Measurements from ENCODE around the gene ABHD16A.
A peak's percentile ranks its signal among the peaks of the same experiment; 100 is the strongest.

ABHD16A gene

DNA sequence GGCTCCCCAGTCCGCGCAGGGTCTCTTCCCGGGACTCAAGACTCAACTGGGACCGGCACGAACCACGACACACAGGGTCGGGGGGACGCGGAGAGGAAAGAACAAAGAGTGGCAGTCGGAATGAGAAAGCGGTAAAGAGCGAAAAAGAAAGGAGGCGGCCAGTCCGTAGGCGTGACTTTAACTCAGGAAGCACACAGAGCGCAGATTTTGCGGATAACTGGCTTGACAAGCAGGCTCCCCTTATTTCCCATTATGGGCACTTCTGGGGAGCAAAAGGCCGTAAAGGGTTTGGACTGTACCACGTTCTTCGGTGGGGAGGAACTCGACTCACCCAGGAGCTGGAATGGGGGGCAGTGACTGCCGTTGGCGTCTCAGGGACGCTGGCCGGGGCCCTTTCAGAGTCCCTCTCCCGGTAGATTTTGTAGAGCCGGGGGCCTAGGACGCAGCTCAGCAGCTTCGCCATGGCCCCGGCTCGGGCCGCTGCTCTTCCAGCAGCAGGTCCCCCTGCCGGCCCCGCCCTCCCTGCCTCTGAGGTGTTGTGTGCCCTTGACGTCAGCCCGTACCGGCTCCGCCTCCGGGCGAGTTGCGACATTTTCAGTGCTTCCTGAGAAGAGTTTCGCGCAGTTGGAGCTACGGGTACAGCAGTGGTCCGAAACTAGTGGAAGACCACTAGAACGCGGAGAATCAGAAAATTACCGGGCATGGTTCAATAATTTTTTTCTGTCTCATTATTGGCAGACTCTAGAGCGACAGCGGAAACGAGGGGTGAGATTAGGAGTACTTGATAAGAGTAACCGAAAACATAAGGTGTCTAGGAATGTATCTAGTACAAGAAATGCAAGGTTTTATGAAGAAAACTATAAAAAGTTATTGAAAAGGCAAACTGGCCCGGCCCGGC, at the start of gene ABHD16A:
ABHD16A (minus strand) TSS at position 506 of the 898 bp plus-strand sequence; CDS start at position 463, 43 bp downstream.
- peaks cover under 1% of the 10 kb centered on the region for H3K36me3 Mint-ChIP-seq (ENCODE audit: low read depth)
- H3K27ac Mint-ChIP-seq: peak within 1 kb of the TSS; percentile 95
- H3K27me3 Mint-ChIP-seq (ENCODE audit: low read depth): no peaks in the 10 kb centered on the region
- H3K4me3 Mint-ChIP-seq: peak within 1 kb of the TSS; percentile 93
- H3K9me3 Mint-ChIP-seq: no peaks in the 10 kb centered on the region
- H3K4me1 Mint-ChIP-seq (ENCODE audit: low read depth): peaks cover 15% of the 10 kb centered on the region

DNA sequence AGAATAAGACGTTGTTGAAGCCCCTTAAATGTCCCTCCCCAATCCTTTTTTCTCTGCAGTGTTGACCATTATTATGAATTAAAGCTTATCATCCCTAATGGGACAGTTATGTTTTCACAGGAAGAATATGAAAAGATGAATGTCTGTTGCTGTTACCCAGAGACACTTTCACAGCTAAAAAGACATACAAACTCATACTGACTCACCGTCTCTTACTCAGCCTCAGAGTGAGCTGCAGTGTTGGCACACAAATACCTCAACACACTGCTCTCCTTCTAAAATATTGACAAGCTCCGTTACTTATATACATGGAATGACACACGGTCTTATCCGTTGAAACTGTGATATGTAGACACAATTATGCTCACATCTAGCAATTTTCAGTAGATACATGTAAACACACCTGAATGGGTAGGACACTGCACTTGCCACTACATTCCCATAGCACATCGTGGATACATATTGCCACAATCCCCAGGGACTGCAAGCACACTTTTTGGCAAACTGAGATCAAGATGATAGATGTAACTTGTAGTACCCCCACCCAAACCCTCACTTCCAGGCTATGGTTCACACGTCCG, 49.7 kb upstream of the ABHD16A start:
- Mint-ChIP-seq H3K4me3 (no peak overlapping the region), H3K27ac (no peak overlapping the region), H3K4me1 (ENCODE audit: low read depth) (peaks cover 2% of the 10 kb centered on the region), H3K9me3 (no peaks in the 10 kb centered on the region), H3K27me3 (ENCODE audit: low read depth) (no peaks in the 10 kb centered on the region), H3K36me3 (ENCODE audit: low read depth) (peaks cover 8% of the 10 kb centered on the region)

DNA sequence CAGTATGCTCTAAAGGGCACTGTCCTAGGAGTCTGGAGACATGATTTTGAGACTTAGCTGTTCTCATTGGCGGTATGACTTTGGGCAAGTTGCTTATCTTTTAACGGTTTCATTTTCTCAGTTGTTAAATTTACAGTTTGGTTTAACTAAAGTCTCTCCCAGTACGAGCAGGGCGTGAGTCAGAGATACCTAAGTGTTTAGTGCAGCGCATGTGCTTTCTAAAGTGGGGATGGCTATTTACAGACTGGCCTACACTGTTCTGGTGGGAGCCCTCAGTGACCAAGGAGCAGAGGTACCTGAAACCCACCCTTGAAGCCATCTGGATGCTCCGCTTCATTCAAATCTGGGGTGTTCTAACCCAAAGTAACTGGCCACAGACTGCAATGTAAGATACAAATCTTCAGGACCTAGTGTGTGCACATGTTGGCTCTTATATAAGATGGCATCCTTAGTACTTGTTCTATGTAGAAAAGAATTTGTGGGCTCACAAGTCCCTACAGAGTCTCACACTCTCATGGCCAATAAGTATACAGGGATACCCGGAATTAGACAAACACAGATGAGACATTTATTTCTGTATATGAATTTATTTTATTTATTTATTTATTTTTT, 47.4 kb upstream of the ABHD16A start:
- no peaks in the 10 kb centered on the region for H3K27me3 Mint-ChIP-seq (ENCODE audit: low read depth)
- peaks cover 11% of the 10 kb centered on the region for H3K36me3 Mint-ChIP-seq (ENCODE audit: low read depth)
- no peak overlapping the region for H3K27ac Mint-ChIP-seq
- no peak overlapping the region for H3K4me3 Mint-ChIP-seq
- no peaks in the 10 kb centered on the region for H3K9me3 Mint-ChIP-seq
- H3K4me1 Mint-ChIP-seq (ENCODE audit: low read depth): peaks cover 2% of the 10 kb centered on the region

DNA sequence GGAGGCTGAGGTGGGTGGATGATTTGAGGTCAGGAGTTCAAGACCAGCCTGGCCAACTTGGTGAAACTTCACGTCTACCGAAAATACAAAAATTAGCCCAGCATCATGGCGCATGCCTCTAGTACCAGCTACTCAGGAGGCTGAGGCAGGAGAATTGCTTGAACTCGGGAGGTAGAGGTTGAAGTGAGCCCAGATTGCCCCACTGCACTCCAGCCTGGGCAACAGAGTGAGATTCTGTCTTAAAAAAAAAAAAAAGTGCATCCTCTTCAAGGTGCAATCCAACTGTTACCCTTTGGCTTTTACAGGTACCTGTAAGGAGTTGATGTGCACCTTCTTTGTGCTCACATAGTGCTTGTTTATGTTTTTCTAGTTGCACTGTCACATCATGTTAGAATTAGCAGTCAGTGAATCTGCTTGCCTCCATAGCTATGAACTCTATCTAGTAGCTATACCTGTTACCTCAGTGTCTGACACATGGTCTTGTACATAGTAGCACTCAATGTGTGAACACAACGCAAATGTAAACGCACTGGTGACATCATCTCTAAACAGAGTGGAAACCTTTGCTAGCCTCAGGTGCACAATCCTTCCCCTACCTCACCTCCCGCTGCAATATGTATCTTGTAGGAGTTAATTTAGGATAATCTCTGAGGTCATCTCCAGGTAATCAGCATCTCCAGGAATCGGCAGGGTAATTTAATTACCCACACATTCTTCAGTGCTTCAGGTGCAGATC, 46.3 kb upstream of the ABHD16A start:
- H3K36me3 Mint-ChIP-seq (ENCODE audit: low read depth): peaks cover 16% of the 10 kb centered on the region
- no peaks in the 10 kb centered on the region for H3K9me3 Mint-ChIP-seq
- no peak overlapping the region for H3K4me3 Mint-ChIP-seq

DNA sequence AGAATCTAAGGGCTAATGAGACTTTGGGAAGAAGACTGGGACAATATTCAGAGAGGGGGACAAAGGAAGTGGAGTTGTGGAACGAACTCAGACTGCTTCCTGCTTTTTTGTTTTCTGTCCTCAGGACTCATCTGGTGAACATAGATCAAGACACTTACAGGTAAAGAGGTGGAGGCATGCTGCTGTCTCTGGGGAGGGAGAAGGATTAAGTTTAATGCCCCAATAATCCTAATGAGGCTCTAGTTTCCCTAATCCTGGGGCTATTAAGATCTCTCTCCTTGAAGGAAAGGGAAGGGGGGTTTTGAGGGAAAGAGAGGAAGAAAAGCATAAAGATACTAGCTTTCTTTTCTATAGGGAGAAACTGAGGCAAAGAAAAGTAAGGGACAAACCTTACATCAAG, 41.3 kb upstream of the ABHD16A start:
- peaks cover 29% of the 10 kb centered on the region for H3K36me3 Mint-ChIP-seq (ENCODE audit: low read depth)
- no peaks in the 10 kb centered on the region for H3K27me3 Mint-ChIP-seq (ENCODE audit: low read depth)
- no peaks in the 10 kb centered on the region for H3K9me3 Mint-ChIP-seq
- no peak overlapping the region for H3K27ac Mint-ChIP-seq
- H3K4me1 Mint-ChIP-seq (ENCODE audit: low read depth): peaks cover 28% of the 10 kb centered on the region
- H3K4me3 Mint-ChIP-seq: no peak overlapping the region

More for the DNA sequence above, 46.3 kb upstream of the ABHD16A start:
- no peaks in the 10 kb centered on the region for H3K27me3 Mint-ChIP-seq (ENCODE audit: low read depth)
- H3K4me1 Mint-ChIP-seq (ENCODE audit: low read depth): peaks cover 5% of the 10 kb centered on the region
- H3K27ac Mint-ChIP-seq: no peak overlapping the region

DNA sequence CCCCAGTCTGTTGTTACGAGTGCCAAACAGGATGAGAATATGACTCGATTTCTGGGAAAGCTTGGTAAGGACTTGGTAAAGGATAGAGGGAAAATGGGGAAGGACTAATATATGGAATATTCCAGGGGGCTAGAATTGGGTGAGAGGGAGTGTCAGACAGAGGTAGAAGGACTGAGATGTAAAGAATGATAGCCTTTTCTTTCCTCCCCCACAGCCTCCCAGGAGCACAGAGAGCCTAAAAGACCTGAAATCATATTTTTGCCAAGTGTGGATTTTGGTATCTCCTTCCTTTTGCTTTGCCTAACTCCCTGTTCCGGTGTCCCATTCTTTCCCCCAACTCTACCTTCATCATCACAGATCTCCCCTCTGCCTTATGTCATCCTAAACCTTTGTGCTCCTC, 39.8 kb upstream of the ABHD16A start:
- no peak overlapping the region for H3K27ac Mint-ChIP-seq
- no peaks in the 10 kb centered on the region for H3K9me3 Mint-ChIP-seq
- H3K27me3 Mint-ChIP-seq (ENCODE audit: low read depth): no peaks in the 10 kb centered on the region
- H3K4me1 Mint-ChIP-seq (ENCODE audit: low read depth): peaks cover 43% of the 10 kb centered on the region
- no peak overlapping the region for H3K4me3 Mint-ChIP-seq
- H3K36me3 Mint-ChIP-seq (ENCODE audit: low read depth): peaks cover 27% of the 10 kb centered on the region

DNA sequence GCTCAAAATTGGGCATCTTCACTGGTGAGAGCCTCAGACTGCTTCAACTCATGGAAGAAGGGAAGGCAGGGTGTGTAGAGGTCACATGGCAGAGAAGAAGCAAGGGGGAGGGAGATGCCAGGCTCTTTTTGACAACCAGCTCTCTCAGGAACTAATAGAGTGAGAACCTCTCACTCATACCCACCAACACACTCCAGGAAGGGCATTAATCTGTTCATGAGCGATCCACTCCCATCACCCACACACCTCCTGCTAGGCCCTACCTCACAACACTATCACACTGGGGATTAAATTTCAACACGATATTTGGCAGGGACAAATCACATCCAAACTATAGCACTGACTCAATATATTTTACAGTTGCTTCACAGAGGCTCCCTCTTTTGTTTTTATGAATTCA, 38.7 kb upstream of the ABHD16A start:
- peaks cover 24% of the 10 kb centered on the region for H3K36me3 Mint-ChIP-seq (ENCODE audit: low read depth)
- no peaks in the 10 kb centered on the region for H3K9me3 Mint-ChIP-seq
- H3K4me3 Mint-ChIP-seq: peak overlapping the region; percentile 73
- H3K4me1 Mint-ChIP-seq (ENCODE audit: low read depth): peaks cover 54% of the 10 kb centered on the region
- peak overlapping the region; percentile 58 for H3K27ac Mint-ChIP-seq
- no peaks in the 10 kb centered on the region for H3K27me3 Mint-ChIP-seq (ENCODE audit: low read depth)

DNA sequence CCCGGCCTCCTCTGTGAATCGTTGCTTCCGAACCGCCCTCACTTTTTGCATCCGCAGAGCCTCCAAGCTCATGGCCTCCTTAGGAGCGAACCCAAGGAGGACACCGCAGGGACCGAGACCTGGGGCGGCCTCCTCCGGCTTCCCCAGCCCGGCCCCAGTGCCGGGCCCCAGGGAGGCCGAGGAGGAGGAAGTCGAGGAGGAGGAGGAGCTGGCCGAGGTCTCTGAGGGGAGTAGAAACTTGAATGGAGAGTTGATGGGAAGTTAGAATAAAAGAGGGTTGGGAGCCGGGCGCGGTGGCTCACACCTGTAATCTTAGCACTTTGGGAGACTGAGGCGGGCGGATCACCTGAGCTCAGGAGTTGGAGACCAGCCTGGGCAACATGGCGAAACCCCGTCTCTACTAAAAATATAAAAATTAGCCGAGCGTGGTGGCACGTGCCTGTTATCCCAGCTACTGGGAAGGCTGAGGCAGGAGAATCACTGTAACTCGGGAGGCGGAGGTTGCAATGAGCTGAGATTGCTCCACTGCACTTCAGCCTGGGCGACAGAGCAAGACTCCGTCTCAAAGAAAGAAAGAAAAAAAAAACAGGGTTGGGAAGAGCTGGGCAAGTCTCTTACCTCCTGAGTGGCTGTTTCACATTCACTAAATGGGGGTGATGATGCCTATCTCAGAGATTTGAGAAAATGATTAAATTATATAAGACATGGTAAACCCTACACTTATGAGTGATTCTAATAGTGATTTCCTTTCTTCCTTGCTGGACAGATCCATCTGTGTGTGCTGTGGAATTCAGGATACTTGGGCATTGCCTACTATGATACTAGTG, 37.5 kb upstream of the ABHD16A start:
- H3K27ac Mint-ChIP-seq: peak overlapping the region; percentile 93

DNA sequence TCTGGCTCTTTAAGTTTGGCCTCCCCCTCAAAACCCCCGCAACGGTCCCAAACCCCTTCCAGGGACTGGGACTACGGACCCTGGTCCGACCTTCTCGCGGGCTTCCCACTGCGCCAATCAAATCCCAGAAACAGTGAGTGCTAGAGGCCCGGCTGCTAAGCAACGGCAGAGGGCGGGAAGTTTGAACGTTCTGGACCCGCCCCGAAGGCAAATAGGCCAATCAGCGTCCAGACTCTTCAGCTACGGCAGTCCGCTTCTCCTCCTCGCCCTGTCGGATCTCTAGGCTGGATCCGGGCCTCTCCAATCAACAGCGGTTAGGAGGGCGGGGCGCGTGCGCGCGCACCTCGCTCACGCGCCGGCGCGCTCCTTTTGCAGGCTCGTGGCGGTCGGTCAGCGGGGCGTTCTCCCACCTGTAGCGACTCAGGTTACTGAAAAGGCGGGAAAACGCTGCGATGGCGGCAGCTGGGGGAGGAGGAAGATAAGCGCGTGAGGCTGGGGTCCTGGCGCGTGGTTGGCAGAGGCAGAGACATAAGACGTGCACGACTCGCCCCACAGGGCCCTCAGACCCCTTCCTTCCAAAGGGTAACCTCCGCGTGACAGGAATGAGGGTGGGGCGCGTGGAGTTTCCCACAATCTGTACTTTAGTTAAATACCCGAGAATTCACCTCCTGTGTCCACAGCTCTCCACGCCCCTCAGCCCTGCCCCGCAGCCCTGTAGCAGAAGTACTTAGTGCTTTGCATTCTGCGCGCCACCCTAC, 36.7 kb upstream of the ABHD16A start, which contains the start of gene MSH5:
MSH5 (plus strand) TSS at position 367 of the 758 bp plus-strand sequence. CDS start 462 bp downstream, outside the sequence.
- Mint-ChIP-seq H3K27ac (peak within 1 kb of the TSS; percentile 93), H3K4me3 (peak within 1 kb of the TSS; percentile 100), H3K27me3 (ENCODE audit: low read depth) (no peaks in the 10 kb centered on the region), H3K4me1 (ENCODE audit: low read depth) (peaks cover 55% of the 10 kb centered on the region), H3K9me3 (no peaks in the 10 kb centered on the region), H3K36me3 (ENCODE audit: low read depth) (peaks cover 30% of the 10 kb centered on the region)

More for the DNA sequence above, 37.5 kb upstream of the ABHD16A start:
- peaks cover 29% of the 10 kb centered on the region for H3K36me3 Mint-ChIP-seq (ENCODE audit: low read depth)
- H3K27me3 Mint-ChIP-seq (ENCODE audit: low read depth): no peaks in the 10 kb centered on the region
- peak overlapping the region; percentile 96 for H3K4me3 Mint-ChIP-seq
- H3K9me3 Mint-ChIP-seq: no peaks in the 10 kb centered on the region
- H3K4me1 Mint-ChIP-seq (ENCODE audit: low read depth): peaks cover 59% of the 10 kb centered on the region

DNA sequence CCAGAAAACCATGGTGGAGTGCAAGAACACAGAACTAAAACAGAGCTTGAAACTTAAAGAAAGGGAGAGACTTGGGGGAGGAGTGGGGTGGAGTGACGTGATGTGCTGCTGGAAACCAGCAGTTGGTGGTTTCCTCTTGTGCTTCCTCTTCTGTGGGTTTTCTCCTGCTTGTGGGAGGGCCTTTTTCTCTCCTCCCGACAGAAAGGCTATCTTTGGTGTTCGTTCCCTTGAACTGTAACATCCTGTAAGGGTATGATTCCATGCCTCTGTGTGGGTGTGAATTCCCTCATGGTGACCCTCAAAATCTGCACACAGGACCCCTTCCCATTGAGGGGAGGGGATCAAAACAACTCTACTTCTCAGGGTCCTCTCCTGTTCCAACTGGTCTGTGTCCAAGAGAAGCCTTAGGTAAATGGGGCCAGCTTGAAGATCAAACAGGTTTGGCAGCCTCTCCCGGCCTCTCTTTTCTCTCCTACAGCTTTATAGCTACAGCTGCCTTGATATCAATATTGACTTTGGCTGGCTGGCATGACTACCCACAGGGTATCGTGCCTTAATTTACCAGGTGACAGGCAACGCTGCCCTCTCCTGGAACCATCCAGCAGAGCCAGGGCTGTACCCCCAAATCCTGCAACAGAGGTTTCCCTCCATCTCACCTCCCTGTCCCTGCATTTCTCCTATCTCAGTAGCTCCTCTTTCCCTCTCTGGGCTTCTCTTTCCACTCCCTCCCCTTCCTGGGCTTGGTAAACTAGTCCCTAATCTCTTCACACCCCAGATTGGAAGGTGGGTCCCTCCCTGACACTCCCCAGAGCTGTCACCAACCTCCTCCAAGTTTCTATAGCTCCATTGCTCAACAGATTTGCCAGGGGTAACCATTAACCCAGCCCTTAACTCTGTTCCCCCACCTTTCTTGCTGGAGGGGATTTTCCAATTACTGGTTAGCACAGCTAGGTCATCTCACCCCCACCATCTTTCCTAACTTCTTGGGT, 35.2 kb upstream of the ABHD16A start:
- Mint-ChIP-seq H3K27ac (peak overlapping the region; percentile 93), H3K36me3 (ENCODE audit: low read depth) (peaks cover 39% of the 10 kb centered on the region)

DNA sequence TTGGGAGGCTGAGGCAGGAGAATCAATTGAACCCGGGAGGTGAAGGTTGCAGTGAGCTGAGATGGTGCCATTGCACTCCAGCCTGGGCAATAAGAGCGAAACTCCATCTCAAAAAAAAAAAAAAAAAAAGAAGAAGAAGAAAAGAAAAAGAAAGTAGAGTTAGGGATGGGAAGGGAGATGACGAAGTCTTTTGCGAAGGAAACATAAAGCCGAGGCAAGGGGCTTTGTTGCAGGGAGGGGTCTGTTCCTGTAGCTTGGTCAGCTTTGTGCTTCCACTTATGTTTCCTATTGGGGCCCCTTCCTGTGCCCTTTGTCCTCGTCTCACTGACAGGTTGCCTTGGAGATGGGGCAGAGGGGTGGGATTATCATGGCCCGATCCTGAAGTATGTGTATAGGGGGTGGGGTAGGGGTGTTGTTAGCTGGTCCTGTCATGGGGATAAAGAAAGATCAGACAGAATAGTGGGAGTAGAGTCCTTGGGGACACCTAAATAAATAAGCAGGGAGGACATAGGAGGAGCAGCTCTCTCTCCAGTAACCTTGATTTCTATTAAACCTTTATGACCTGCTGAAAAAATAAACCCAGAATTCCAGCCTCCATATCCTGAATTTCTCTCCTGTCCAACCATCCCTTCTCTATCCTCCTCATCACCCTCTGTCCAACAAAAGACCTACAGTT, 34.3 kb upstream of the ABHD16A start:
- Mint-ChIP-seq H3K9me3 (no peaks in the 10 kb centered on the region), H3K4me3 (peak overlapping the region; percentile 100), H3K27me3 (ENCODE audit: low read depth) (no peaks in the 10 kb centered on the region), H3K27ac (peak overlapping the region; percentile 93), H3K36me3 (ENCODE audit: low read depth) (peaks cover 35% of the 10 kb centered on the region), H3K4me1 (ENCODE audit: low read depth) (peaks cover 64% of the 10 kb centered on the region)

More for the DNA sequence above, 35.2 kb upstream of the ABHD16A start:
- no peaks in the 10 kb centered on the region for H3K27me3 Mint-ChIP-seq (ENCODE audit: low read depth)
- H3K4me3 Mint-ChIP-seq: peak overlapping the region; percentile 100
- H3K9me3 Mint-ChIP-seq: no peaks in the 10 kb centered on the region
- H3K4me1 Mint-ChIP-seq (ENCODE audit: low read depth): peaks cover 64% of the 10 kb centered on the region

Data from T-helper 1 cell treated with Interleukin-12 subunit alpha and Interleukin-12 subunit beta and Interleukin-4 antibody, amounts not matched to agents 30 μg/mL and 1 μg/mL, for 36 hours (primary cell).